HepG2 (cell line): ENCODE data around the gene NTSR2.

ENCODE experiments used
- BHLHE40 ChIP-seq: IDR thresholded peaks from 2 replicates; pipeline ENCODE4 v1.6.1; 2011; ENCODE audit warnings: low read length, improper control_type of control experiment
- CREM ChIP-seq, 2 experiments: sonication (generic) in 1 of 2; formaldehyde crosslinking in 1 of 2; IDR thresholded peaks; 2 replicates each; pipeline versions ENCODE4 v1.4.0 to v1.6.1; 2016 to 2020; ENCODE audit warnings: antibody characterized with exemption in 1 of 2, mild to moderate bottlenecking in 1 of 2, missing genetic modification reagents in 1 of 2
- KLF9 ChIP-seq: IDR thresholded peaks from 2 replicates; pipeline ENCODE4 v1.6.1; 2016; ENCODE audit warnings: low read depth
- MED13 ChIP-seq: sonication (generic); formaldehyde crosslinking; IDR thresholded peaks from 2 replicates; pipeline ENCODE4 v1.5.0; 2020; ENCODE audit warnings: missing genetic modification reagents
- MXI1 ChIP-seq: IDR thresholded peaks from 3 replicates; pipeline ENCODE4 v1.6.1; 2012; ENCODE audit warnings: low read depth, low read length, inconsistent platforms, borderline replicate concordance
- POLR2A ChIP-seq, 2 experiments: IDR thresholded peaks; 2 replicates each; pipeline ENCODE4 v1.6.1; 2011; ENCODE audit warnings: low read depth in 2 of 2, low read length in 2 of 2, mild to moderate bottlenecking in 1 of 2, moderate library complexity in 1 of 2; ENCODE audit not compliant: insufficient read depth in 1 of 2
- TF ChIP-seq, protein P1 (sequence below): sonication (generic); formaldehyde crosslinking; IDR thresholded peaks from 2 replicates; pipeline ENCODE4 v1.5.0; 2020; ENCODE audit warnings: missing genetic modification reagents
- TF ChIP-seq, protein P2 (sequence below): sonication (generic); formaldehyde crosslinking; IDR thresholded peaks from 2 replicates; pipeline ENCODE4 v1.5.0; 2020; ENCODE audit warnings: missing genetic modification reagents, mild to moderate bottlenecking, borderline replicate concordance

DNA sequence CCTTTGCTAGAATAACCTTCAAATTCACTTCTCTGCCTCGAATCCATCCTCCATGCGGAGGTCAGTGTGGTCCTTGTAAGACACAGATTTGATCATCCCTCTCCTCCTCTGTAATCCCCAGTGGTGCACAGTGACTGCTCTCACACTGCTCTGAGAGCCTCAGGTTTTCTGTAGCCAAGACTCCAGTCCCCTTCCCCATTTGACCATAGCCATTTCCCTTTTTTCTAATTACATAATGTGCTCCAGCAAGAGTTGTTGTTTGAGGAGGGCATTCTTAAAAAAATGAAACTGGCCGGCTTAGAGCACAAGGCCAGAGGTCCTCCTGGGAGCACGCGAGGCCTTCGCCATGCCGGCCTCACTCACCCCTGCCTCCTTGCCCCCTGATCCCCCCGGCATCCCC, 41.8 kb upstream of the NTSR2 start:
- TF ChIP-seq POLR2A (IDR thresholded peaks at IDR 0.05; ENCODE audit: insufficient read depth in 1 of 2, low read depth in 2 of 2, low read length in 2 of 2) = no peak
- no peak for TF ChIP-seq MXI1
- no peak for TF ChIP-seq KLF9 (CRISPR knock-in tag)
- no peak for TF ChIP-seq MED13 (CRISPR knock-in tag)
- TF ChIP-seq BHLHE40 = no peak
- TF ChIP-seq, protein P1, sequence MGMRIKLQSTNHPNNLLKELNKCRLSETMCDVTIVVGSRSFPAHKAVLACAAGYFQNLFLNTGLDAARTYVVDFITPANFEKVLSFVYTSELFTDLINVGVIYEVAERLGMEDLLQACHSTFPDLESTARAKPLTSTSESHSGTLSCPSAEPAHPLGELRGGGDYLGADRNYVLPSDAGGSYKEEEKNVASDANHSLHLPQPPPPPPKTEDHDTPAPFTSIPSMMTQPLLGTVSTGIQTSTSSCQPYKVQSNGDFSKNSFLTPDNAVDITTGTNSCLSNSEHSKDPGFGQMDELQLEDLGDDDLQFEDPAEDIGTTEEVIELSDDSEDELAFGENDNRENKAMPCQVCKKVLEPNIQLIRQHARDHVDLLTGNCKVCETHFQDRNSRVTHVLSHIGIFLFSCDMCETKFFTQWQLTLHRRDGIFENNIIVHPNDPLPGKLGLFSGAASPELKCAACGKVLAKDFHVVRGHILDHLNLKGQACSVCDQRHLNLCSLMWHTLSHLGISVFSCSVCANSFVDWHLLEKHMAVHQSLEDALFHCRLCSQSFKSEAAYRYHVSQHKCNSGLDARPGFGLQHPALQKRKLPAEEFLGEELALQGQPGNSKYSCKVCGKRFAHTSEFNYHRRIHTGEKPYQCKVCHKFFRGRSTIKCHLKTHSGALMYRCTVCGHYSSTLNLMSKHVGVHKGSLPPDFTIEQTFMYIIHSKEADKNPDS (CRISPR knock-in tag) = no peak
- TF ChIP-seq CREM (IDR thresholded peaks at IDR 0.05) = no peak
- TF ChIP-seq CREM (CRISPR knock-in tag; IDR thresholded peaks at IDR 0.05) = no peak
- TF ChIP-seq, protein P2, sequence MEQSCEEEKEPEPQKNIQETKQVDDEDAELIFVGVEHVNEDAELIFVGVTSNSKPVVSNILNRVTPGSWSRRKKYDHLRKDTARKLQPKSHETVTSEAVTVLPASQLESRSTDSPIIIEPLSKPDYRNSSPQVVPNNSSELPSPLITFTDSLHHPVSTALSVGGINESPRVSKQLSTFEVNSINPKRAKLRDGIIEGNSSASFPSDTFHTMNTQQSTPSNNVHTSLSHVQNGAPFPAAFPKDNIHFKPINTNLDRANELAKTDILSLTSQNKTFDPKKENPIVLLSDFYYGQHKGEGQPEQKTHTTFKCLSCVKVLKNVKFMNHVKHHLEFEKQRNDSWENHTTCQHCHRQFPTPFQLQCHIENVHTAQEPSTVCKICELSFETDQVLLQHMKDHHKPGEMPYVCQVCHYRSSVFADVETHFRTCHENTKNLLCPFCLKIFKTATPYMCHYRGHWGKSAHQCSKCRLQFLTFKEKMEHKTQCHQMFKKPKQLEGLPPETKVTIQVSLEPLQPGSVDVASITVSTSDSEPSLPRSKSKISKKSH (CRISPR knock-in tag) = no peak
